Panc1 (cell line): ENCODE results near the gene TEX14. TPM values are rescaled to one million over a fixed set of nuclear protein-coding genes. Genes with fewer than 3 reads are reported as not detected.

ENCODE experiments used
- ATAC-seq: fragments of 200-7000 bp; cut with Tn5 transposase; 2 replicates; pipeline ENCODE4 v1.9.1; 2020; ENCODE audit warnings: mild to moderate bottlenecking, moderate library complexity
- BruUV-seq: library from RNA; stranded (reverse); fragments of 400-500 nt; replicated peaks from 2 replicates; lab custom pipeline; 2021; lab: Mats Ljungman, UMichigan
- CTCF ChIA-PET: fragments of 300-600 bp; sonication (Branson Sonifier 250); formaldehyde crosslinking; loops from one replicate; lab custom pipeline; 2022; ENCODE audit warnings: antibody characterized with exemption; lab: Charles Lee
- POLR2A ChIA-PET: fragments of 300-600 bp; sonication (Branson Sonifier 250); formaldehyde crosslinking; loops from one replicate; lab custom pipeline; 2022; ENCODE audit warnings: antibody characterized with exemption; lab: Charles Lee
- DNase-seq: peaks from one replicate; pipeline ENCODE4 v3.0.0-alpha.2; 2010; ENCODE audit warnings: low read depth, low spot score
- H3K27ac ChIP-seq: 2 replicates; pipeline ENCODE4 v1.5.1; 2011; ENCODE audit warnings: mild to moderate bottlenecking, low read length, inconsistent platforms
- H3K27me3 ChIP-seq: fragments of 200-500 bp; sonication (Bioruptor generic); 2 replicates; pipeline ENCODE4 v1.6.0; 2014; ENCODE audit warnings: low read length, inconsistent platforms; ENCODE audit not compliant: control insufficient read depth, insufficient read depth
- H3K36me3 ChIP-seq: fragments of 200-500 bp; sonication (Bioruptor generic); 2 replicates; pipeline ENCODE4 v1.5.1; 2014; ENCODE audit warnings: inconsistent platforms, mild to moderate bottlenecking, low read length, moderate library complexity; ENCODE audit not compliant: control insufficient read depth, insufficient read depth
- H3K4me1 ChIP-seq: 2 replicates; pipeline ENCODE4 v1.5.1; 2011; ENCODE audit warnings: inconsistent platforms, mild to moderate bottlenecking, low read length, moderate library complexity; ENCODE audit not compliant: control insufficient read depth, insufficient read depth
- H3K4me3 ChIP-seq, 2 experiments: 2 replicates each; pipeline ENCODE4 v1.5.1; 2011 to 2012; ENCODE audit warnings: low read depth in 2 of 2, low read length in 2 of 2, mild to moderate bottlenecking in 2 of 2, inconsistent platforms in 1 of 2, moderate library complexity in 1 of 2
- H3K9me3 ChIP-seq: fragments of 200-500 bp; sonication (Bioruptor generic); 2 replicates; pipeline ENCODE4 v1.5.1; 2014; ENCODE audit warnings: low read depth, mild to moderate bottlenecking, inconsistent platforms, low read length, moderate library complexity; ENCODE audit not compliant: control insufficient read depth, insufficient read depth
- CTCF ChIP-seq: fragments of 450-650 bp; IDR thresholded peaks from 2 replicates; pipeline ENCODE4 v1.5.1; 2017; ENCODE audit warnings: mild to moderate bottlenecking
- POLR2AphosphoS5 ChIP-seq: IDR thresholded peaks from 2 replicates; pipeline ENCODE4 v1.6.1; 2012; ENCODE audit warnings: mild to moderate bottlenecking, low read depth, low read length, moderate library complexity
- SIN3A ChIP-seq: IDR thresholded peaks from 2 replicates; pipeline ENCODE4 v1.6.1; 2012; ENCODE audit warnings: low read depth, mild to moderate bottlenecking, low read length, moderate library complexity, borderline replicate concordance; ENCODE audit not compliant: insufficient read depth
- TCF7L2 ChIP-seq: IDR thresholded peaks from 2 replicates; pipeline ENCODE4 v1.6.1; 2011; ENCODE audit warnings: mild to moderate bottlenecking, low read depth, low read length, inconsistent platforms
- in situ Hi-C: cut with HindIII; loops from 2 replicates; pipeline ENCODE4 v1.10.0; 2016; ENCODE audit warnings: low sequenced_read_pairs, low pct_unique_long_range_greater_than_20kb
- intact Hi-C: fragments of 100-400 bp; cut with micrococcal nuclease; formaldehyde crosslinking; loops from one replicate; pipeline ENCODE4 v1.10.0; 2022; ENCODE audit not compliant: unreplicated experiment
- total RNA-seq: library from RNA; stranded (reverse); gene quantifications from one replicate; pipeline ENCODE4 v1.2.1, GENCODE V29; 2021; ENCODE audit not compliant: unreplicated experiment
- TF ChIP-seq, protein P1 (sequence below), 2 experiments: IDR thresholded peaks; 2 replicates each; pipeline ENCODE4 v1.6.1; 2011 to 2012; ENCODE audit warnings: low read depth in 2 of 2, control low read depth in 1 of 2, low read length in 1 of 2, mild to moderate bottlenecking in 1 of 2, moderate library complexity in 1 of 2; ENCODE audit not compliant: insufficient read depth in 1 of 2

Gene TEX14
- total RNA-seq, 1 experiment from 2014 or later: not detected

- Histone ChIP-seq H3K36me3 (no peaks in the 10 kb centered on the region), H3K27me3 (no peaks in the 10 kb centered on the region; the same call in 1 of the 2 replicates), H3K4me3 (no peak overlapping the region), H3K9me3 (no peaks in the 10 kb centered on the region), H3K4me1 (no peaks in the 10 kb centered on the region), H3K27ac (no peak overlapping the region)
- ATAC-seq (no peak), DNase-seq (no peak)
- POLR2A ChIA-PET: no interaction called here
- in situ Hi-C loops: no loop called here
- no TSS peak for BruUV-seq
- TF ChIP-seq, protein P1, sequence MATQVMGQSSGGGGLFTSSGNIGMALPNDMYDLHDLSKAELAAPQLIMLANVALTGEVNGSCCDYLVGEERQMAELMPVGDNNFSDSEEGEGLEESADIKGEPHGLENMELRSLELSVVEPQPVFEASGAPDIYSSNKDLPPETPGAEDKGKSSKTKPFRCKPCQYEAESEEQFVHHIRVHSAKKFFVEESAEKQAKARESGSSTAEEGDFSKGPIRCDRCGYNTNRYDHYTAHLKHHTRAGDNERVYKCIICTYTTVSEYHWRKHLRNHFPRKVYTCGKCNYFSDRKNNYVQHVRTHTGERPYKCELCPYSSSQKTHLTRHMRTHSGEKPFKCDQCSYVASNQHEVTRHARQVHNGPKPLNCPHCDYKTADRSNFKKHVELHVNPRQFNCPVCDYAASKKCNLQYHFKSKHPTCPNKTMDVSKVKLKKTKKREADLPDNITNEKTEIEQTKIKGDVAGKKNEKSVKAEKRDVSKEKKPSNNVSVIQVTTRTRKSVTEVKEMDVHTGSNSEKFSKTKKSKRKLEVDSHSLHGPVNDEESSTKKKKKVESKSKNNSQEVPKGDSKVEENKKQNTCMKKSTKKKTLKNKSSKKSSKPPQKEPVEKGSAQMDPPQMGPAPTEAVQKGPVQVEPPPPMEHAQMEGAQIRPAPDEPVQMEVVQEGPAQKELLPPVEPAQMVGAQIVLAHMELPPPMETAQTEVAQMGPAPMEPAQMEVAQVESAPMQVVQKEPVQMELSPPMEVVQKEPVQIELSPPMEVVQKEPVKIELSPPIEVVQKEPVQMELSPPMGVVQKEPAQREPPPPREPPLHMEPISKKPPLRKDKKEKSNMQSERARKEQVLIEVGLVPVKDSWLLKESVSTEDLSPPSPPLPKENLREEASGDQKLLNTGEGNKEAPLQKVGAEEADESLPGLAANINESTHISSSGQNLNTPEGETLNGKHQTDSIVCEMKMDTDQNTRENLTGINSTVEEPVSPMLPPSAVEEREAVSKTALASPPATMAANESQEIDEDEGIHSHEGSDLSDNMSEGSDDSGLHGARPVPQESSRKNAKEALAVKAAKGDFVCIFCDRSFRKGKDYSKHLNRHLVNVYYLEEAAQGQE (IDR thresholded peaks at IDR 0.05; ENCODE audit: insufficient read depth in 1 of 2, low read depth in 2 of 2, low read length in 1 of 2): no peak
- TF ChIP-seq TCF7L2 (no peak), CTCF (no peak), POLR2AphosphoS5 (no peak), SIN3A (no peak)
- CTCF ChIA-PET: no interaction called here
- intact Hi-C loops: no loop called here
Measured at GRCh38 chr17:58569196-58569595, 122.6 kb downstream of the TEX14 start.

GRCh38 chr17:58568044-58568799, 123.6 kb downstream of the TEX14 start:
- in situ Hi-C loops (no loop called here), intact Hi-C loops (no loop called here)
- H3K36me3 ChIP-seq: no peaks in the 10 kb centered on the region
- no peaks in the 10 kb centered on the region; the same call in 1 of the 2 replicates for H3K27me3 ChIP-seq
- H3K4me1 ChIP-seq: no peaks in the 10 kb centered on the region
- BruUV-seq: no TSS peak
- ChIA-PET CTCF (interaction anchor here (0.6 kb wide), 1 partner anchor 43 kb away, joined by 3 read pairs; no protein-coding TSS in a partner anchor), POLR2A (no interaction called here)
- H3K4me3 ChIP-seq: no peak overlapping the region
- DNase-seq: no peak
- no peak for TF ChIP-seq TCF7L2
- TF ChIP-seq POLR2AphosphoS5: no peak
- no peak for TF ChIP-seq SIN3A
- no peaks in the 10 kb centered on the region for H3K9me3 ChIP-seq
- no peak for ATAC-seq
- no peak overlapping the region for H3K27ac ChIP-seq
